ENCODE measurements around the gene PUM2.

The PUM2 gene

DNA sequence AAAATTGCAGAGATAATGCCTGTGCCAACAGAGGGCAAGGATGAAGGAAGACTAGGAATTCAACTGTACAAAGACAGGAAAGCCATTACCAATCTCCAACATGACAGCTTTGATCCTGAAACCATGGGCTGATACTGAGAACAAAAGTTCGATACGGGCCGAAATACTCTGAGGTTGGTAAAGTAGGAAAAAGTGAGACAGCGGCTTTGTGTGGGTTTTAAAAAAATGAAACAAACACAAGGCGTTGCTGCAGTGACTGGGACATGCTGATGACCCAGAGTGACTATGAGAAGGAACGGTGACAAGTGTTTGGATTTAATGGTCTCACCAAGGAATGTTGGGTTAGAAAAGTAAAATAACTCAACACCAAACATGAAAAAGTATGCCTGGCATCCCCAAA, 101.5 kb downstream of the PUM2 start:
- TF ChIP-seq GATA3 (IDR thresholded peaks at IDR 0.05; ENCODE audit: low read depth, low read length), result no peak
- no peak for TF ChIP-seq GATA2 (IDR thresholded peaks at IDR 0.05; ENCODE audit: low read depth, low read length)

DNA sequence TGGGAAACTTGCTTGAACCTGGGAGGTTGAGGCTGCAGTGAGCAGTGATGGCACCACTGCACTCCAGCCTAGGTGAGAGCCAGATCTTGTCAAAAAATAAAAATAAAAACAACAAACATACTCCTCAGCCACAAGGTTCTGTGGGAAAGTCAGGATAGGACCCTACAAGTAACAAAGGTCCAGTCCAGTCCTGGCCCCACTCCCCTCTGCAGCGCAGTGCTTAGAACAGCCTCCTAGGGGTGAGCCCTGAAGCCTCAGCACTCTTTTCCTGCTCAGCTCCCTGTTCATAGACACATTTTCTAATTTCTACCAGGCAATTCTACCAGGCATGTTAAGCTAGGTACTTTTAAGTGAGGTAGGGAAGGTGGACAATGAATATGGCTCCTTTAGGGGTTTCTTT, 103.6 kb downstream of the PUM2 start:
- TF ChIP-seq GATA2 (IDR thresholded peaks at IDR 0.05; ENCODE audit: low read depth, low read length), result no peak
- no peak for TF ChIP-seq GATA3 (IDR thresholded peaks at IDR 0.05; ENCODE audit: low read depth, low read length)

- TF ChIP-seq GATA2 (IDR thresholded peaks at IDR 0.05; ENCODE audit: low read depth, low read length), result no peak
- no peak for TF ChIP-seq GATA3 (IDR thresholded peaks at IDR 0.05; ENCODE audit: low read depth, low read length)
Measured at GRCh38 chr2:20242727-20243377, 107.8 kb downstream of the PUM2 start.

DNA sequence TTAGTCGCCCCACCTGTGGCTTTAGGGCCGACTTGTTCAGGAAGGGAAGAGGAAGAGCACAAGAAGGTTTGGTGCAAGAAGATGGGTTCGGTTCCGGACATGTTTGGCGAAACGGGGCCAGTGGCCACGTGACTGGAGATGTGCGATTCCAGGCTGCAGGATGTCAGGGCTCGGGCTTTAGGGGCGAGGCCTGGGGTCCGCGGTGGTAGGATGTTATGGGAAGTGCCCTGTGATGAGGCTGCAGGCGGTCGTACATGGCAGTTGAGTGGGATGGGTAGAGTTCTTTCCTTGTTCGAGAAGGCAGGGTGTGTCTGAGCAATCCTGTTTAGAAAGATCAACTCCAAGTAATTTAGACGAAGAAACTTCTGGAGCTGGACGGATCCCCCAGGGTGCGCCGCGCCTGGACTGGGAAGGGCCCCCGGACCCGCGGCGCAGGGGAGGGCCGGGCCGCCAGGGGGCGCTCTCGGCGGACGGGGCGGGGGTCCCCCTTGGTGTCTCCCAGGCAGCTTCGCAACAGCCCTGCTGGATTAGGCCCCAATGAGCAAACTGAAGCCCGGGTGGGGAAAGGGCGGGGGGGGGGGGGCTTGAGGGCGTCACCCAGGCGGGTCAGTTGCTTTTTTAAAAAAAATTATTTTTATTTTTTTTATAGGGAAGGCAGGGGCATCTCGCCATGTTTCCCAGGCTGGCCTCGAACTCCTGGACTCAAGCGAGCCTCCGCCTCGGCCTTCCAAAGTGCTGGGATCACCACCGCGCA, 108.5 kb downstream of the PUM2 start:
- TF ChIP-seq GATA3 (IDR thresholded peaks at IDR 0.05; ENCODE audit: low read depth, low read length) (no peak), GATA2 (IDR thresholded peaks at IDR 0.05; ENCODE audit: low read depth, low read length) (no peak)

- TF ChIP-seq GATA2 (IDR thresholded peaks at IDR 0.05; ENCODE audit: low read depth, low read length), result no peak
- TF ChIP-seq GATA3 (IDR thresholded peaks at IDR 0.05; ENCODE audit: low read depth, low read length), result no peak
Measured at GRCh38 chr2:20236496-20236895, 114.1 kb downstream of the PUM2 start.

DNA sequence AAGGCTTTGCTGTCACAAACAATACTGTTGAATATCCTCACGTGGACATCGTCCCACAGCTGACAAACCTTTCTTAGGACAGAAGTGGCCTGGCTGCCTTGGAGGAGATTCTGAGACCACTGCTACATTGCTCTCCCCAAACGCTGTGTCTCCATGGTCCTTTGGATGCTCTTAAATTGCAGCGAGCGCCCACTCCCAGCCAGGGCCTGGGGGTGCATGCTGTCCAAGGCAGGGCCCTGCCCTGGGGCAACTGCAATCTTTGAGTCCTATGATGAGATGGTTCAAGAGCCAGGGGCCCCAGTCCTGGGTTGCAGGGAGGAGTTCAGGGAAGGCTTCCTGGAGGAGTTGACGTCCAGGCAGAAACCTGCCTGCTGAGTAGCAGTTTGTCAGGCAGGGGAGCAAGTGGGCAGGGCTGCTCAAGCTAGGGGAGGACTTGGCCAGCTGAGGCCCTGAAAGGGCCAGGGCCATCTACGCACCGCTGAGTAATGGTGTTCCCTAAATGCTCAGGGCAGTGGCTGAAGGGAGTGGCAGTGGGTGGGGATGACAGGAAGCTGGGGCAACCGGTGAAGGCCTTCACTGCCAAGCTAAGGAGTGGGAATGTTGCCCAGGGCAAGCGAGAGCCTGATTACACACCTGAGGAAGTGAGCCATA, 114.9 kb downstream of the PUM2 start:
- no peak for TF ChIP-seq GATA2 (IDR thresholded peaks at IDR 0.05; ENCODE audit: low read depth, low read length)
- TF ChIP-seq GATA3 (IDR thresholded peaks at IDR 0.05; ENCODE audit: low read depth, low read length), result no peak

- TF ChIP-seq GATA3 (IDR thresholded peaks at IDR 0.05; ENCODE audit: low read depth, low read length) (no peak), GATA2 (IDR thresholded peaks at IDR 0.05; ENCODE audit: low read depth, low read length) (no peak)
Measured at GRCh38 chr2:20232837-20233207, 117.8 kb downstream of the PUM2 start.

DNA sequence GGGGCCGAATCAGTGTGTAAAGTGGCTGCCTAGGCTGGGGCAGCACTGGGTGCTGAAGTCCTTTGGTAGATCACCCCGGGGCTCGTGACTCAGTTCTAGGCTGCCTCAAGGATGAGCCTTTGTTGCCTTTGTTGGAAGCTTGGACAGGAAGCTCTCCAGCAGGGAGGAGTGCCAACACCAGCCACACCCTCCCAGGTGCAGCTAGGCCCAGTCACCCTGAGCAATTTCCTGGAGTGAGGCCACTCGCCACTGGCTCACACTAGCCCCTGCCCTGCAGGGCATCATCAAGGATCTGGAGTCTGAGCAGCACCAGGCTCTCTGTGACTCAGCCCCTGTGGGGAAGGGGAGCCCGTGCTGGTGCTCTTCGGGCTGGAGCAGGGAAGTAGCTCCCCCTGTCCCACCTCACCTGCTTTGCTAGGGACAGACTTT, 119.0 kb downstream of the PUM2 start:
- TF ChIP-seq GATA3 (IDR thresholded peaks at IDR 0.05; ENCODE audit: low read depth, low read length) (no peak), GATA2 (IDR thresholded peaks at IDR 0.05; ENCODE audit: low read depth, low read length) (no peak)

- TF ChIP-seq GATA3 (IDR thresholded peaks at IDR 0.05; ENCODE audit: low read depth, low read length) (no peak), GATA2 (IDR thresholded peaks at IDR 0.05; ENCODE audit: low read depth, low read length) (no peak)
Measured at GRCh38 chr2:20231159-20231558, 119.5 kb downstream of the PUM2 start.

DNA sequence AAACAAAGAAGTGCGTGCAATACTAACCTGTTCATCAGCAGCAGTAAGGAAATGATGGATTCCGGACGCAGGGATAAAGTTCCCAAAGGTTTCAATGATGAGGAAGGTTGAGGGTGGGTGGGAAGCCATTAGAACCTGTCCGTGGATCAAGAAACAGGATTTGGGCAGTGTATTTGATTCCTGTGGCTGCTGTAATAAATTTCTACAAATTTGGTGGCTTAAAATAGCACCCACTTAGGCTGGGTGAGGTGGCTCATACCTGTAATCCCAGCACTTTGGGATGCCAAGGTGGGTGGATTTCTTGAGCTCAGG, 120.6 kb downstream of the PUM2 start:
- TF ChIP-seq GATA2 (IDR thresholded peaks at IDR 0.05; ENCODE audit: low read depth, low read length) (no peak), GATA3 (IDR thresholded peaks at IDR 0.05; ENCODE audit: low read depth, low read length) (no peak)

DNA sequence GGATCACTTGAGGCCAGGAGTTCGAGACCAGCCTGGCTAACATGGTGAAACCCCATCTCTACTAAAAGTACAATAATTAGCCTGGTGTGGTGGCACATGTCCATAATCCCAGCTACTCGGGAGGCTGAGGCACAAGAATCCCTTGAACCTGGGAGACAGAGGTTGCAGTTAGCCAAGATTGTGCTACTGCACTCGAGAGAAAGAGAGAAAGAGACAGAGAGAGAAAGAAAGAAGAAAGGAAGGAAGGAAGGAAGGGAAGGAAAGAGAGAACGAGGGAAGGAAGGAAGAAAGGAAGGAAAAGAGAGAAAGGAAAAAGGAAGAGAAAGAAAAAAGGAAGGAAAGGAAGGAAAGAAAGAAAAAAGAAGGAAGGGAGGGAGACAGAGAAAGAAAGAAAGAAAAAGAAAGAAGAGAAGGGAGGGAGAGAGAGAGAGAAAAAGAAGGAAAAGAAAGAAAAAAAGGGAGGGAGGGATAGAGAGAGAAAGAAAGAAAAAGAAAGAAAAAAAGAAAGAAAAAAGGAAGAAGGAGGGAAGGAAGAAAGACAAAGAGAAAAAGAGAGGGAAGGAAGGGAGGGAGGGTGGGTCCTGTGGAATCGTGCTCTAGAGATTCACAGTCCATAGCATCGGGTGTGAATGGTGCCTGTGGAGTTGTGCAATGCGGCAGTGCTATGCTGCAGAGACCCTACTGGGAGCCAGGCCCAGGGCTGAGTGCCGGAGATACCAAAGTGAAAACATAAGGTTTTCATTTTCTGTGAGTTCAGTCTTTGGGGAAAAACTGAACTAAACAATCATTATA, 121.1 kb downstream of the PUM2 start:
- TF ChIP-seq GATA3 (IDR thresholded peaks at IDR 0.05; ENCODE audit: low read depth, low read length) (no peak), GATA2 (IDR thresholded peaks at IDR 0.05; ENCODE audit: low read depth, low read length) (no peak)

DNA sequence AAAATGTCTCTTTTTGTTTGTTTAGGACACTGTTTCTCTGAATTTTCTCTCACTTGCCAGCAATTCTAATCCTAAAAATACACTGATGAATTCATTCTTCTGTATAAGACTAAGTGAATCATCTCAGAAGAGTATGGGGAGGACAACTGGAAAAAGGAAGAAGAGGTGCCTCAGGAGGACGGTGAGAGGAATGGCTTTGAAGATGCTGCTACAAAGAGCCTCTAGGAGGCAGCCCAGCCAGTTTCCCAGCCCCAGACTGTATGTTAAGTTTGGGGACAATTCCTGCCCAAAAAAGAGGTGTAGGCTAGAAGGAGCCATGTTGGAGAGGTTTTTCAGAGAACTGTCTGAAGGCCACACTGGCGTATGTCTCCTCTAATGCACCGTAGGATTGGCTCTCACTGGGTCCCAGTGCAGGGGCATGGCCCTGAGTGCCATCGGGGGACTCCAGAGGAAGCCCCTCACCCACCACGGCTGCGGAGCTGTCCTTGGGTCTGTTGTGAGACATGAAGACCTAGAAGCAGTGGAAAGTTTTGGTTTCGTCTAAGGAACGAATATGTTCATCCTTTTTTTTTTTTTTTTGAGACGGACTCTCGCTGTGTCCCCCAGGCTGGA, 122.6 kb downstream of the PUM2 start:
- no peak for TF ChIP-seq GATA3 (IDR thresholded peaks at IDR 0.05; ENCODE audit: low read depth, low read length)
- no peak for TF ChIP-seq GATA2 (IDR thresholded peaks at IDR 0.05; ENCODE audit: low read depth, low read length)

GRCh38 chr2:20226152-20226545, 124.5 kb downstream of the PUM2 start:
- TF ChIP-seq GATA3 (IDR thresholded peaks at IDR 0.05; ENCODE audit: low read depth, low read length) (no peak), GATA2 (IDR thresholded peaks at IDR 0.05; ENCODE audit: low read depth, low read length) (no peak)
